HepG2 (cell line): Measurements from ENCODE around the gene ZNF747. TPM values are rescaled to one million over a fixed set of nuclear protein-coding genes. Genes with fewer than 3 reads are reported as not detected.

Experiments used
- ARID4A ChIP-seq: sonication (generic); formaldehyde crosslinking; IDR thresholded peaks from 2 replicates; pipeline ENCODE4 v1.5.0; 2020; ENCODE audit warnings: mild to moderate bottlenecking, missing genetic modification reagents, borderline replicate concordance
- CREB3 ChIP-seq: sonication (generic); formaldehyde crosslinking; IDR thresholded peaks from 2 replicates; pipeline ENCODE4 v1.5.0; 2020; ENCODE audit warnings: missing genetic modification reagents
- CREM ChIP-seq, 2 experiments: sonication (generic) in 1 of 2; formaldehyde crosslinking in 1 of 2; IDR thresholded peaks; 2 replicates each; pipeline versions ENCODE4 v1.4.0 to v1.6.1; 2016 to 2020; ENCODE audit warnings: antibody characterized with exemption in 1 of 2, mild to moderate bottlenecking in 1 of 2, missing genetic modification reagents in 1 of 2
- DPF2 ChIP-seq: sonication (generic); formaldehyde crosslinking; IDR thresholded peaks from 2 replicates; pipeline ENCODE4 v1.4.0; 2020; ENCODE audit warnings: mild to moderate bottlenecking, low read depth, missing genetic modification reagents, borderline replicate concordance
- FOXO4 ChIP-seq: sonication (generic); formaldehyde crosslinking; conservative IDR thresholded peaks from 2 replicates; pipeline ENCODE4 v1.8.1; 2023; ENCODE audit warnings: missing genetic modification reagents
- GABPA ChIP-seq, 2 experiments: IDR thresholded peaks; 2 replicates each; pipeline ENCODE4 v1.6.1; 2011 to 2016; ENCODE audit warnings: low read depth in 2 of 2, low read length in 1 of 2, missing biosample characterization in 1 of 2, missing genetic modification characterization in 1 of 2
- RFX5 ChIP-seq: IDR thresholded peaks from 2 replicates; pipeline ENCODE4 v1.6.1; 2011; ENCODE audit warnings: low read depth, low read length, improper control_type of control experiment
- SYNCRIP ChIP-seq: fragments of 200-400 bp; formaldehyde crosslinking; IDR thresholded peaks from 2 replicates; pipeline ENCODE4 v1.6.1; 2018; ENCODE audit warnings: mild to moderate bottlenecking, low read depth, low read length; ENCODE audit not compliant: insufficient read depth
- ZHX2 ChIP-seq, 2 experiments: sonication (generic) in 1 of 2; formaldehyde crosslinking in 1 of 2; IDR thresholded peaks; 2 replicates each; pipeline versions ENCODE4 v1.6.1 to v1.9.0; 2014 to 2022; ENCODE audit warnings: antibody characterized with exemption in 1 of 2, borderline replicate concordance in 1 of 2, inconsistent platforms in 1 of 2, low read depth in 1 of 2, missing genetic modification reagents in 1 of 2
- ZNF589 ChIP-seq: sonication (generic); formaldehyde crosslinking; conservative IDR thresholded peaks from 2 replicates; pipeline ENCODE4 v1.8.0; 2022; ENCODE audit warnings: mild to moderate bottlenecking, moderate library complexity, missing genetic modification reagents
- polyA plus RNA-seq, 8 experiments: library from polyadenylated mRNA; depleted of rRNA in 3 of 8; stranded (reverse) in 7 of 8; unstranded in 1 of 8; fragments of >200 nt; fragmentation: Illumina TruSeq in 4 of 8; extraction: Trizol in 4 of 8; gene quantifications; 2 replicates each; pipeline versions ENCODE4 v1.2.1 to v1.2.3, GENCODE V29; 2011 to 2016; ENCODE audit warnings: low read depth in 4 of 8, missing spikeins in 1 of 8, mixed read lengths in 1 of 8; ENCODE audit not compliant: insufficient read depth in 1 of 8
- total RNA-seq, 5 experiments: library from RNA; depleted of rRNA; stranded (reverse); fragments of >200 nt; fragmentation: Illumina TruSeq; extraction: Trizol; gene quantifications; 2 replicates each; pipeline ENCODE4 v1.2.3, GENCODE V29; 2016; ENCODE audit warnings: low read depth in 1 of 5

The ZNF747 gene
- total and polyA plus RNA-seq, 2 of the 13 experiments (the other 11 are each of a cell fraction or from before 2014, with no cell fraction given) = 7.2 to 10.2 TPM

GRCh38 chr16:30499284-30499683 is 35.4 kb downstream of the ZNF747 start (continued):
- TF ChIP-seq ARID4A (0 out of 2 replicates have a peak, but pooled peaks have one; percentile 16), DPF2 (no peak), CREM (IDR thresholded peaks at IDR 0.05) (peak; percentile 43; the same call in 1 of the 2 replicates), CREM (CRISPR knock-in tag; IDR thresholded peaks at IDR 0.05) (no peak), FOXO4 (CRISPR knock-in tag) (no peak), CREB3 (CRISPR knock-in tag) (no peak), RFX5 (no peak), ZHX2 (IDR thresholded peaks at IDR 0.05; ENCODE audit: low read depth) (0 out of 2 replicates have a peak, but pooled peaks have one; percentile 37), ZHX2 (CRISPR knock-in tag; IDR thresholded peaks at IDR 0.05; ENCODE audit: borderline replicate concordance) (no peak), GABPA (IDR thresholded peaks at IDR 0.05; ENCODE audit: low read depth, low read length) (peak; percentile 17; the same call in 1 of the 2 replicates), GABPA (CRISPR knock-in tag; IDR thresholded peaks at IDR 0.05; ENCODE audit: low read depth) (peak; percentile 38; the same call in 1 of the 2 replicates), SYNCRIP (no peak), ZNF589 (CRISPR knock-in tag) (0 out of 2 replicates have a peak, but pooled peaks have one; percentile 24)
